Measurements from ENCODE around the gene PLPPR3.

DNA sequence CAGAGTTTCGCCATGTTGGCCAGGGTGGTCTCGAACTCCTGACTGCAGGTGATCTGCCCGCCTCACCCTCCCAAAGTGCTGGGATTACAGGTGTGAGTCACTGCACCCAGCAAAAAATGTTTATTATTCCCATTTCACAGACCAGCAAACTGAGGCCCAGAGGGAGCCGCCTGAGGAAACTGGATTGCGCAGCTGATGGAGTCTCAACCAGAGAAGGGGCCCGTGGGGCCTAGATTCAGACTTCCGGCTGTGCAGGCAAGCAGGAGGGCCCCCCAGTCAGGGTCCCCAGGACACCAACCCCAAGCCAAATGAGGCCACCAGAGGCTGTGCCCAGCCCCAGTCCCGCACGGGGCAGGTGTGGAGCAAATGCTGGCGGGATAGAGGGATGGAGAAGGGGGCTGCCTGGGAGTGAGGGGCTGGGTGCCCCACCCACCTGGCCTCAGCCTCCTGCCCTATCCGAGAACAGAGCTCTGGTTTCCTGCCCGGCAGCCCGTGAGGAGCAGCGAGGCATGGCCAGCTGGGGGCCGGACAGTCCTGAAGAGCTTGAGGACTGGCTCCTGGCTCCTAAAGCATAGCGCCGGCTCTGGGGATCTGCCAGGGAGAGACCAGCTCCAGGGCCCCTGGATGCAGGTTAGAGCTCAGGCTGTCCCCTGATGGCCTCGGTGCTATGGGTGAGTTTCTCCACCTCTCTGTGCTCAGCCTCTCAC lies 48.9 kb downstream of the PLPPR3 start:
- TF ChIP-seq, protein P1, sequence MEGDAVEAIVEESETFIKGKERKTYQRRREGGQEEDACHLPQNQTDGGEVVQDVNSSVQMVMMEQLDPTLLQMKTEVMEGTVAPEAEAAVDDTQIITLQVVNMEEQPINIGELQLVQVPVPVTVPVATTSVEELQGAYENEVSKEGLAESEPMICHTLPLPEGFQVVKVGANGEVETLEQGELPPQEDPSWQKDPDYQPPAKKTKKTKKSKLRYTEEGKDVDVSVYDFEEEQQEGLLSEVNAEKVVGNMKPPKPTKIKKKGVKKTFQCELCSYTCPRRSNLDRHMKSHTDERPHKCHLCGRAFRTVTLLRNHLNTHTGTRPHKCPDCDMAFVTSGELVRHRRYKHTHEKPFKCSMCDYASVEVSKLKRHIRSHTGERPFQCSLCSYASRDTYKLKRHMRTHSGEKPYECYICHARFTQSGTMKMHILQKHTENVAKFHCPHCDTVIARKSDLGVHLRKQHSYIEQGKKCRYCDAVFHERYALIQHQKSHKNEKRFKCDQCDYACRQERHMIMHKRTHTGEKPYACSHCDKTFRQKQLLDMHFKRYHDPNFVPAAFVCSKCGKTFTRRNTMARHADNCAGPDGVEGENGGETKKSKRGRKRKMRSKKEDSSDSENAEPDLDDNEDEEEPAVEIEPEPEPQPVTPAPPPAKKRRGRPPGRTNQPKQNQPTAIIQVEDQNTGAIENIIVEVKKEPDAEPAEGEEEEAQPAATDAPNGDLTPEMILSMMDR (conservative IDR thresholded peaks at IDR 0.05 in 1 of 2, IDR thresholded peaks at IDR 0.05 in 1 of 2; ENCODE audit: low read depth in 1 of 2, low read length in 2 of 2): no peak
- no peak for TF ChIP-seq EZH2 (IDR thresholded peaks at IDR 0.05; ENCODE audit: low read length, missing control alignments)
